HCT116 (cell line): ENCODE results near the gene PLXNC1.

Experiments used
- CTCF ChIP-seq, 3 experiments: fragments of 200-600 bp in 1 of 3; sonication (generic) in 1 of 3; IDR thresholded peaks in 2 of 3; conservative IDR thresholded peaks in 1 of 3; 2 replicates each; pipeline ENCODE4 v1.5.1; 2012 to 2017; ENCODE audit warnings: low read depth in 2 of 3, low read length in 2 of 3, antibody characterized with exemption in 1 of 3, borderline replicate concordance in 1 of 3, control low read depth in 1 of 3, mild to moderate bottlenecking in 1 of 3, mixed read lengths in 1 of 3, mixed run types in 1 of 3, moderate library complexity in 1 of 3; ENCODE audit not compliant: insufficient read depth in 1 of 3
- EZH2 ChIP-seq: fragments of 200-600 bp; sonication (generic); IDR thresholded peaks from 2 replicates; pipeline ENCODE4 v1.6.1; 2017; ENCODE audit warnings: antibody characterized with exemption, mixed run types
- POLR2A ChIP-seq: IDR thresholded peaks from 2 replicates; pipeline ENCODE4 v1.7.0; 2011; ENCODE audit warnings: borderline replicate concordance; ENCODE audit not compliant: insufficient read depth, insufficient read length; ENCODE audit errors: extremely low read depth
- POLR2AphosphoS5 ChIP-seq: IDR thresholded peaks from 2 replicates; pipeline ENCODE4 v1.6.1; 2011; ENCODE audit warnings: mild to moderate bottlenecking, low read depth, low read length, moderate library complexity
- RAD21 ChIP-seq: IDR thresholded peaks from 2 replicates; pipeline ENCODE4 v1.6.1; 2012; ENCODE audit warnings: low read depth, mild to moderate bottlenecking
- ZBTB33 ChIP-seq: IDR thresholded peaks from 2 replicates; pipeline ENCODE4 v1.6.1; 2011; ENCODE audit warnings: mild to moderate bottlenecking, low read length, moderate library complexity; ENCODE audit not compliant: insufficient replicate concordance; ENCODE audit errors: extremely low read depth

GRCh38 chr12:94225947-94226630, 77.7 kb downstream of the PLXNC1 start:
- TF ChIP-seq CTCF (IDR thresholded peaks at IDR 0.05 in 2 of 3, conservative IDR thresholded peaks at IDR 0.05 in 1 of 3; ENCODE audit: borderline replicate concordance in 1 of 3, insufficient read depth in 1 of 3, low read depth in 2 of 3, low read length in 2 of 3): no peak
- TF ChIP-seq POLR2A: no peak
- no peak for TF ChIP-seq RAD21
- no peak for TF ChIP-seq ZBTB33
- no peak for TF ChIP-seq EZH2
- no peak for TF ChIP-seq POLR2AphosphoS5
